GM18508 (cell line): ENCODE measurements around the gene AQP2.

Experiments used
- ATAC-seq: cut with Tn5 transposase; IDR thresholded peaks from one replicate; pipeline ENCODE4 v1.9.1; 2021; ENCODE audit warnings: moderate number of reproducible peaks; ENCODE audit not compliant: insufficient read depth, unreplicated experiment

AQP2 gene

GRCh38 chr12:49939707-49940106 lies 10.8 kb upstream of the AQP2 start:
- no peak for ATAC-seq

- ATAC-seq = no peak
These were observed 8.7 kb upstream of the AQP2 start for GRCh38 chr12:49941556-49942511.

GRCh38 chr12:49942512-49942893 lies 8.0 kb upstream of the AQP2 start:
- no peak for ATAC-seq

GRCh38 chr12:49942921-49943624 lies 7.5 kb upstream of the AQP2 start:
- ATAC-seq = no peak

GRCh38 chr12:49943625-49943960 lies 6.9 kb upstream of the AQP2 start:
- ATAC-seq = no peak

GRCh38 chr12:49944046-49944445 lies 6.5 kb upstream of the AQP2 start:
- no peak for ATAC-seq

- no peak for ATAC-seq
These were observed 5.8 kb upstream of the AQP2 start for GRCh38 chr12:49944718-49945117.

- peak; percentile 43 for ATAC-seq
These were observed 5.0 kb upstream of the AQP2 start for GRCh38 chr12:49945394-49946080.

- ATAC-seq = no peak
These were observed 4.5 kb upstream of the AQP2 start for GRCh38 chr12:49946086-49946485.

GRCh38 chr12:49946497-49946896 lies 4.0 kb upstream of the AQP2 start:
- ATAC-seq = no peak

GRCh38 chr12:49947593-49948226 lies 2.8 kb upstream of the AQP2 start:
- ATAC-seq = no peak

- no peak for ATAC-seq
These were observed 1.4 kb upstream of the AQP2 start for GRCh38 chr12:49948866-49949845.

- ATAC-seq = no peak
These were observed 671 bp upstream of the AQP2 start for GRCh38 chr12:49949866-49950265.

GRCh38 chr12:49951411-49952240 lies 1.1 kb downstream of the AQP2 start:
- no peak for ATAC-seq

GRCh38 chr12:49952391-49953055 lies 2.0 kb downstream of the AQP2 start:
- ATAC-seq = no peak

GRCh38 chr12:49953151-49953550 lies 2.6 kb downstream of the AQP2 start:
- no peak for ATAC-seq

GRCh38 chr12:49953961-49954846 lies 3.7 kb downstream of the AQP2 start:
- no peak for ATAC-seq
